PC-3 (cell line): ENCODE data around the gene ROR1.

Source experiments
- EZH2 ChIP-seq: fragments of 300-600 bp; sonication (generic); IDR thresholded peaks from one replicate; pipeline ENCODE4 v1.6.1; 2017; ENCODE audit warnings: antibody characterized with exemption, mild to moderate bottlenecking, low read length; ENCODE audit not compliant: unreplicated experiment
- TF ChIP-seq, protein P1 (sequence below): fragments of 300-600 bp; sonication (generic); conservative IDR thresholded peaks from 2 replicates; pipeline ENCODE4 v1.5.1; 2017; ENCODE audit warnings: antibody characterized with exemption, low read depth, mild to moderate bottlenecking, low read length

DNA sequence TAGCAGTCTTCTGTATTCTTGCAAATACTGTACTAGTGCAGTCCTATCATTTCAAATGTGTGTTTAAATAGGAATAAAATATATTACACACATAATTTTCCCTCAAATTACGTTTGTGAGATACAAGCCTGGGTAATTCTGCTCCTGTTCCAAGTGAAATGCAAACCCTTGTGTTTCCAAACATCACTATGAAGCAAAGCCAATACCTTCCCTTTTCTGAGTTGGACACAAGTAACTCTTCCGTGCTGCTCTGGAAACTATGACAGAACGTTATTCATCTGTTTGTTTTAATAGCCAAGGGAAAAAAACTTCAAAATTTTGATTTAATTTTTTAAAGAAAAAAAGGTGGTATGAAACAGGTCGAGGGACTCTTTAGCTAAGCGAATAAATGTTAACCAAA lies 355.9 kb downstream of the ROR1 start:
- TF ChIP-seq, protein P1, sequence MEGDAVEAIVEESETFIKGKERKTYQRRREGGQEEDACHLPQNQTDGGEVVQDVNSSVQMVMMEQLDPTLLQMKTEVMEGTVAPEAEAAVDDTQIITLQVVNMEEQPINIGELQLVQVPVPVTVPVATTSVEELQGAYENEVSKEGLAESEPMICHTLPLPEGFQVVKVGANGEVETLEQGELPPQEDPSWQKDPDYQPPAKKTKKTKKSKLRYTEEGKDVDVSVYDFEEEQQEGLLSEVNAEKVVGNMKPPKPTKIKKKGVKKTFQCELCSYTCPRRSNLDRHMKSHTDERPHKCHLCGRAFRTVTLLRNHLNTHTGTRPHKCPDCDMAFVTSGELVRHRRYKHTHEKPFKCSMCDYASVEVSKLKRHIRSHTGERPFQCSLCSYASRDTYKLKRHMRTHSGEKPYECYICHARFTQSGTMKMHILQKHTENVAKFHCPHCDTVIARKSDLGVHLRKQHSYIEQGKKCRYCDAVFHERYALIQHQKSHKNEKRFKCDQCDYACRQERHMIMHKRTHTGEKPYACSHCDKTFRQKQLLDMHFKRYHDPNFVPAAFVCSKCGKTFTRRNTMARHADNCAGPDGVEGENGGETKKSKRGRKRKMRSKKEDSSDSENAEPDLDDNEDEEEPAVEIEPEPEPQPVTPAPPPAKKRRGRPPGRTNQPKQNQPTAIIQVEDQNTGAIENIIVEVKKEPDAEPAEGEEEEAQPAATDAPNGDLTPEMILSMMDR = no peak
- TF ChIP-seq EZH2 = no peak
